NCI-H748 treated with DMSO at 0.1 percent for 48 hours (cell line): ENCODE measurements around the gene PXMP4.

Experiments used
- DNase-seq: peaks from one replicate; lab custom pipeline; 2025; lab: John Stamatoyannopoulos, UW

PXMP4 gene

GRCh38 chr20:33684533-33685327 lies 35.4 kb downstream of the PXMP4 start:
- DNase-seq, result peak; percentile 39

DNA sequence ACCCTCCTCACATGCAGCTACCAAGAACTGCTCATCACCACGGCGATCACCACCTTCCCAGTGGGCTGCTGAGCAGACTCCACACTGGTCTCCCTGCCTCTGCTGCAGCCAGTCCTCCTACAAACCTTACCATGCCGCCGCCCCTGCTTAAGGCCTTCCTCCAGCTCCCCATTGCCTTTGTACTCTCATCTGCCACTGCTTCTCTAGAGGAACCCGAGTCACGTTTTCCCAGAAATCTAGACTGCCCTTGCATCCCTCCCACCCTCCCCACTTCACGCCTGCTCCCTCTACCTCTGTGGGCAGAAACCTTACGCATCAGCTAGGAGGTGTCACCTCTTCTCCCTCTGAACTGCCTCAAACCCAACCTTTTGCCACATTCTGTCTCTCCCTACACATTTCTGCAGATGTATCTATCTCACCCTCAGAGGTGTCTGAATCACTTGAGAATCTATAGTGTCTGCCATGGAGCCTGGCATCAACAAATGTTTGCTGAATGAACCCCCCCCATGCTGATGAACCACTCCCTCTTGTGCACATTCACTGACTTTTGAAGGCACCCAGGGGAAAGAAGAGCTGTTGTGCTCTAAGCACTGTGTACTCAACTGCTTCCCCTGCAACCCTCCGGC lies 38.3 kb downstream of the PXMP4 start:
- no peak for DNase-seq

DNA sequence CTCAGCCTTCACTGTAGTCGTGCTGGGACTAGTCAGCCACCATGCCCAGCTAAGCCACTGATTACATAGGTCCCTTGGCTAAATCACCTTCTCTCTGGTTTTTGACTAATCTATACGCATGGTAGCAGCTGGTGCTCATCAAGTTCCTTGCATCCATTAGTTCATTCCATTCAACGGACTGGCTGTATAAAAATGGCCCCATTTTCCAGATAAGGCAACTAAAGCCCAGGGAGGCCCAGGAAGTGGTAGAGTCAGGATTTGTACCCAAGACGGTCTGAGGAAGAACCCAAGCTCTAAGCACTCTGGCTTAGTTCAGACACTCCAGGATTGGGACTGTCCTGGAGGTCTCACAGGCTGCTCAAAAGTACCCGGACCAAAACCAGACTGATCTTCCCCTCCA lies 38.8 kb downstream of the PXMP4 start:
- DNase-seq, result no peak

- no peak for DNase-seq
Observed at GRCh38 chr20:33680686-33681085, 39.4 kb downstream of the PXMP4 start.

DNA sequence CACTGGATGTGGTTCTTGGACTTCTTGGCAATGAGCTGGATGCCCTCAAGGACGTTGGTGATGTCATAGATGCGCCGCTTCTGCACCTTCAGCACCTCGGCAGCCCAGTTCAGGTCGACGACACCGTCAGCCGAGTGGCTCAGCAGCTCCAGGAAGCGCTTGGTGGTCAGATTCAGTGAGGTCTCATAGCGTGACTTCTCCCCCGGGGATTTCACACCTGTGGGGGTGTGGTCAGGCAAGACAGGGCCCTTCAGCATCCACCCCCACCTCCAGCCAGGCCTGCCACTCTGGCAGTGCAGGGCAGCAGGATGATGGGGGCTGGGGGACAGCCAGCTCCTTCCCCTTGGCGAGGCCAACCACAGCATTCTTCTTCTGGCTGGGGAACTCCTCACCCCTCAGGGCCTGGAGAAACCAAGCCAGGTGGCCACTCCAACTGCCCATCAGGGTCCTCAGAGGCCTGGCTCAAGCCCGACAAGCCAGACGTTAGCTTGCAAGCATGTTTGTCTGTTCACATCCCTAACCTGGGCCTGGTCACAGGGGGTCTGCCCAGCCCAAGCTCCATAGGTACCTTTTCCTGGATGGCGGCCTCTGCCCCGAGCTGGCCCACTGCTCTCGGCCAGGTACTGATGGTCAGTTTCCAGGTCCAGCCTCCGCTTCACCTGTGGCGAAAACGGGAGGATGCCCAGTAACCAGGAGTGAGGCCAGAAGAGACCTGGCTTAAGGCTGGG lies 40.2 kb downstream of the PXMP4 start:
- no peak for DNase-seq

DNA sequence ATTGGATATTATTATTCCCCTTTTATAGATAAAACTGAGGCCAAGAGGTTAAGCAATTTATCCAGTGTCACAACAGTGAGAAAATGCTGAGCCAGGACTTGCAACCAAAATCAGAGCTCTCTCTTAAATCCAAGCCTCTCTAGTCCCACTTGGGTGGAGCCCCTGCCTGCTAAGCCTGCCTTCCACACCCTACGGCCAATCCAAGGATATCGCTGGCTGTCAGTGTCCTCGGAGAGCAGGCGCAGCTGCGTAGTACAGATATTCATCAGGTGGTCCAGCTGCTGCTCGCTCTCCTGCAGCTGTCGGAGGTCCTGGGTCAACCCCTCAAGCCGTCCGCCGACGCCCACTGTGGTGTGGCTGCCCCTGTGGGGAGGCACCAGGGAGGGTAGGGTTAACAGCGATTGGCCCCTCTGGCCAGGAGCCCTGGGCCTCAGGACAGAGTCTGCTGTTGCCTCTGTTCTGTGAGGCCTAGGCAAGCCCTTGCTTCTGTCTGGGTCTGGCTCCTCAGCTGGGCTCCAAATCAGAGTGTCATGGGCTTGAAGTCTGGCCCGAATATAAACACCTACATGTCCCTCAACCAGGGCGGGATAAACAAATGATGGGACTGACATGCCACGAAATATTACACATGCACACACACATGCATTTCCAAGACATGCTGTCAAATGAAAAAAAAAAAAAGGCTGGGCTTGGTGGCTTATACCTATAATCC lies 42.0 kb downstream of the PXMP4 start:
- no peak for DNase-seq

GRCh38 chr20:33676652-33677645 lies 43.2 kb downstream of the PXMP4 start:
- DNase-seq, result no peak

GRCh38 chr20:33676121-33676520 lies 44.0 kb downstream of the PXMP4 start:
- no peak for DNase-seq

DNA sequence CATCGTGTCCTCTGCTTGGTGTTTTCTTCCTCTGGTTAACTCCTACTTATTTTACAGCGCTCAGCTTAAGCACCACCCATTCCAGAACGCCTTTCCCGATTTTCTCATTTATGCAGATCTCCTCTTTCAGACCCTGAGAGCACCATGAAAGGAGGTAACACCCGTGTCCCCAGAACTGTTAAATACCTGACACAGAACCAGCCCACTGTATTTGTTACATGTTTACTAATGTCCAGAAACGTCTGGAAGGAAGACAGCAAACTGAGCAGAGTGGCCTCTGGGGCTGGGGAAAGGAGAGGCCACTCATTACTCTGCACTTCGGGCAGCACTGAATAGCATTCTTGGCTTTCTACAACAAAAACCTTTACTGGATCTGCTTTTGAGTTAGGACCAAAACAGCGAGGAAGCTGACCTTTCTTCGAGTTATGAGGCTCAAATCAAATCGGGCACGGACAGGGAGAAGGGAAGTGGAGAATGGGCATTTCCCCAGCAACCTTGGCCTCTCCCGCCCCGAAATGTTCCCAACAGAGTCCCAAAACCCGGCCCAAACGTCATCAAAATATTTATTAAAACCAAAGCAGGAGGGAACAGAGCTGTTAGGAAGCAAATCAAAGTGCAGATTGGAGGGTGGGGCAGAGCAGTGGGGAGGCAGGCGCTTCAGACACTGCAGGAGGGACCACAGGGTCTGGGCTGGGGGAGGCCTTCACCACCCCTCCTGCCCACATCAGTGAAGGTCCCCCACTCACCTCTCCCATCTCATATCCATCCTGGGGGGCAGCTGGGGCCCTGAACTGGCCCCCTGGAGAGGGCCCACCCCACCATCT lies 44.8 kb downstream of the PXMP4 start:
- DNase-seq, result no peak

GRCh38 chr20:33674294-33675135 lies 45.6 kb downstream of the PXMP4 start, which contains the start of gene NECAB3:
Gene NECAB3 (minus strand): TSS chr20:33674428. CDS start chr20:33674352, 76 bp downstream.
- DNase-seq, result peak; percentile 34

DNA sequence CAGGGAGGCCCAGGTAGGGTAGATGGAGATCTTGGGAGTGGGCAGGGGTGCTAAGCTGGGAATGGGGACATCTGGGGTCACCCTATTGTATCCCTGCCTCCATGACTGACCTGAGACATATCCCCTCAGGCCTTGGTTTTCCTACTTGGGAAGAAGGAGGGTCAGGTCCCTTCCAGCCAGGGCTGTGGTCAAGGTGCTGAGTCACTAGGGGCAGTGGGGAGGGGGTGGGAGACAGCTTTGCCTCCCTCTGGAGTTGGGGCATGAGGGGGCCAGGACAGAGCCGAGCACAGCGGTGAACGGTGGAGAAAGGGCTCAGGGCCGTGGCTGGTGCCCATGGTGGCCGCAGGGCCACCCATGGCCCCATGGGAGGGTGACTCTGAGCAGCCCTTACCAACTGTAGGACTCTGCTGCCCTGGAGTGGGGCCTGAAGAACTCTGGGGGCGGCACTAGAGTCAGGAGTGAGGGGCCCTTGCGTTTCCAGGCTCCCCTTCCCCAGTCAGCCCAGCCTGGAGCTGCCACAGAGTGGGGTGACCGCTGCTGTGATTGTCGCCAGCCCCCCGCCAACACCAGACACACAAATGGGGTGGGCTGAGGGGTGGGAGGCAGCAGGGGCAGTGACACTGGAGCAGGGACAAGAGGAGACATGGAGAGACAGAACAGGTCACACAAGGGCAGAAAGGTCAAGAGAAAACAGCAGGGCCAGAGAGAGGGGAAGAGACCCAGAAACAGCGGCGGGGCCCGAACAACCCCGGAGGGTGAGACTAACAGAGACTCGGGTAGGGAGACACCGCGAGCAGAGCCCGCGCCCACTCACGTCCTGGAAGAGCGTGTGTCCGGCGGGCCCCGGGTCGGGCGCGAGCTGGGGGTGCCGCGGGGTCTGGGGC lies 46.5 kb downstream of the PXMP4 start:
- DNase-seq, result no peak

DNA sequence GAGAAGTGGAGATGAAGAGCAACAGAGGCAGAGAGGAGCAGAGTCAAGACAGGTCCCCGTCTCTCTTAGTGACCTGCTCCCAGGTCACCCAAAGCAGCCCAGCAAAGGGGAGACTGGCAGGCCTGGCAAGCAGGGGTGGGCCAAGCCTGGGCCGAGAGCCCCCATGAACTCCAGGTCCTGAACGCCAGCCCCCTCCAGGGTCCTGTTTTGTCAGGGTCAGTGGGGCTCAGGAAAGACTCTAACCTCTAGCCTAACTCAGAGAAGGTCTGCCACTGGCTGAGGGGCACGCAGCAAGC lies 47.0 kb downstream of the PXMP4 start:
- DNase-seq, result no peak

GRCh38 chr20:33672426-33673113 lies 47.5 kb downstream of the PXMP4 start:
- no peak for DNase-seq

DNA sequence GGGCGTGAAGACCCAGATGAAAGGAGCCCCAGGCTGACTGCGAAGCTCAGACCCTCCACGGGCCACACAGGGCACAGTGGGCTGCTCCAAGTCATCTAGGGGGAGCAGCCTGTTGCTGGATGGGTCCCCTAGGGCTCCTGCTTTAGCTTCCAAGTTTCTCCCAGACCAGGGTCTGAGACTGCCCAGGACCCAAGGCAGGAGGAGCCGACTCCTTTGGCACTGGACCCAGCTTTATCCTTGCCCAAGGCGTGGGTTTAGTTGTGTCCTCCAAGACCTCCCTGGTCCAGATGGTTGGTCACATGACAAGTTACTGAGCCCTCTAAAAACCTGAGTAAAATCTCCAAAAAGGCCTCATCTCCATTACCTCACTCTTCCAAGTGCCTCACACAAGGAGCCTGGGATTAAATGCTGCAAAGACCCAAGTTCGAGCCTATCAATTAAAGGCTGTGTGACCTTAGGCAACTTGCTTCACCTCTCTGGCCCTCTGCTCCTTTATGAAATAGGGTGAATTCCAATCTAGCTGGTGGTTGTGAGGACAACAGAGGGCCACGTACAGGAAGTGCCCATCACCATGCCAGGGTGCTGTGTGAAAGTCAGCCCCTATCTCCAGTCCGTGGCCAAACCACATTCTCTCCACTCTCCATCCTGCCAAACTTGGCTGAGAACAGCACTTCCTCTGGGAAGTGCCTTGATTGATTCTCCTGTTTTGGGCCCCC lies 48.4 kb downstream of the PXMP4 start:
- no peak for DNase-seq

GRCh38 chr20:33670715-33671499 lies 49.2 kb downstream of the PXMP4 start:
- no peak for DNase-seq
